Frontal cortex (tissue), 4 donors: Measurements from ENCODE around the gene TLR5. TPM values are rescaled to one million over a fixed set of nuclear protein-coding genes. Genes with fewer than 3 reads are reported as not detected.
"Not testable (repeated sequence)": the region's sequence is repeated elsewhere in the genome, so short reads cannot be mapped to it uniquely, and the experiment has no call there.

Experiments used
- DNase-seq, 2 donors: peaks; one replicate each; pipeline ENCODE4 v3.0.0; 2012; ENCODE audit warnings: low spot score in 2 of 2
- FAIRE-seq: peaks from 2 replicates; lab custom pipeline; 2012; peaks lifted over from hg19 to GRCh38; lab: Jason Lieb, UNC
- total RNA-seq: library from RNA; depleted of rRNA; stranded (reverse); fragments of >200 nt; gene quantifications from one replicate; pipeline ENCODE4 v1.2.3, GENCODE V29; 2014
- donor health status: control.
- donor health status: control.
- donor health status: control.

The TLR5 gene, protein sequence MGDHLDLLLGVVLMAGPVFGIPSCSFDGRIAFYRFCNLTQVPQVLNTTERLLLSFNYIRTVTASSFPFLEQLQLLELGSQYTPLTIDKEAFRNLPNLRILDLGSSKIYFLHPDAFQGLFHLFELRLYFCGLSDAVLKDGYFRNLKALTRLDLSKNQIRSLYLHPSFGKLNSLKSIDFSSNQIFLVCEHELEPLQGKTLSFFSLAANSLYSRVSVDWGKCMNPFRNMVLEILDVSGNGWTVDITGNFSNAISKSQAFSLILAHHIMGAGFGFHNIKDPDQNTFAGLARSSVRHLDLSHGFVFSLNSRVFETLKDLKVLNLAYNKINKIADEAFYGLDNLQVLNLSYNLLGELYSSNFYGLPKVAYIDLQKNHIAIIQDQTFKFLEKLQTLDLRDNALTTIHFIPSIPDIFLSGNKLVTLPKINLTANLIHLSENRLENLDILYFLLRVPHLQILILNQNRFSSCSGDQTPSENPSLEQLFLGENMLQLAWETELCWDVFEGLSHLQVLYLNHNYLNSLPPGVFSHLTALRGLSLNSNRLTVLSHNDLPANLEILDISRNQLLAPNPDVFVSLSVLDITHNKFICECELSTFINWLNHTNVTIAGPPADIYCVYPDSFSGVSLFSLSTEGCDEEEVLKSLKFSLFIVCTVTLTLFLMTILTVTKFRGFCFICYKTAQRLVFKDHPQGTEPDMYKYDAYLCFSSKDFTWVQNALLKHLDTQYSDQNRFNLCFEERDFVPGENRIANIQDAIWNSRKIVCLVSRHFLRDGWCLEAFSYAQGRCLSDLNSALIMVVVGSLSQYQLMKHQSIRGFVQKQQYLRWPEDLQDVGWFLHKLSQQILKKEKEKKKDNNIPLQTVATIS
- total RNA-seq: 1.2 TPM

DNA sequence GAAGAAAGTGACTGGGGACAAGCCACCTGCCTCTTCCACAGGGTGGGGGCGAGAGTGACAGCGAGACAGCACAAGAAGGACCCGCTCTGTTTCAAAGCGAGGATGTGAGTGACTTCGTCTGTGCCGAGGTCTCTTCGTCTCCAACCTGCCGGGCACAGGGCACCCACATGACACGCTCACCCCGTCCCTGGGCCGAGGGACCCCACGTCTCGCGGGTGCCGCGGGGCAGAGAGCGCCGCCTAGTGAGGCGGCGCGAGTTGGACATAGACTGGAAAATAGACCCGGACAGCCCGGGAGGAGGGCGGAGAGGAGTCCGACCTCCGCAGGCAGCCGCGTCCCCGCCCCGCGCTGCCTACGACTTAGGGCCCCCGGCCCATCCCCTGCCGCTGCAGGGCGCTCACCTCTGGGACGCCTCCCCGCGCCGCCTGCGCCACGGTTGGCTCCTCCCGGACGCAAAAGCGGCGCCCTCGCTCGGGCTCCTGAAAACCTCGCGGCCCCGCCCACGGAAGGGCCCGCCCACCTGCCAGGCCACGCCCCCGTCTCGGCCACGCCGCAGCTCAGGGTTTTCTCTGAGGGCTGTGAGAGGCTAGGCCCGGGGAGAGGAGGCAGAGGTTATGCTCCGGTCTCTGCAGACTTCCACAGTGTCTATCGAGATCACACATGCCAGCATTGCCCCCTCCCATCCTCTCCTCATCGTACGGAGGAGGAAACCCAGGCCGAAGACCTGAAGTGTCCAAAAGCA lies at the start of gene TLR5:
TLR5 (minus strand) TSS at position 454 of the 742 bp plus-strand sequence. CDS start 30,217 bp downstream, outside the sequence.
- DNase-seq (peak; percentile 70 to 83), FAIRE-seq (no peak)

DNA sequence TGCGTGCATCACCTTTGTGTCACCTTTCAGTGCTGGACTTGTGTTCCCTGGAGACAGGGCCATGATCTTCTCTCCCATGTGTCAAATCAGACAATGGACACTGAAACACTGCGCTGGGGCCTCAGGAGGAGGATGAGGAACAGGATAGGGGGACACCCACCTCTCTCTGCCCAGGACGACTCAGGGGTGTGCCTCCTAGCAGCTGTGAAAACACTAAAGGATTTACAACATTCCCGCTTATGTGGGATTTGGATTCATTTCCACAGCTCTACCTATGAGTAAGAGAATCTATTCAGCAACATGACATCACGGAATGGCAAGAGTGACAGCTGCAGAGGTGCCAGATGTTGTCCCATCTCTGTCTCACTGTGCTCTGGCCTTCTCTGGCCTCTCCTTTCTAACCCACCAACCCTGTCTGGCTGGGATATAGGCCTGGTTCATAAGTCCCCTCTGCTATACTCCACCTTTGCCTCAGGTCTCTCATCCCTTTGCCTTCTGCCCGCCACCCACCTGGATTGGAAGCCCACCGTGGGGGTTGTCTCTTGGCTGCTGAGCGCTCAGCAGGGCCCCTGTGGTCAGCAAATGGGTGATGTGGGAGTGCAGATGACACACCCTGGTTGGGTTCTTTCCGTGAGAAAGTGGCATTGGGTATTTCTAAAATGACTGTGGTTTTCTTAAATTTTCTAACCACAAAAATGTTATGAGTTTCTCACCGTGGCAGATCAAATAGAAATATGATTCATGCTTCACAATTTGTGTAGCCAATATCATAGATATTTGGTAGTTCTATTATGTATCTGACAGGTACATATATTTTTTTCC lies 47.1 kb upstream of the TLR5 start:
- DNase-seq (no peak), FAIRE-seq (no peak)

DNA sequence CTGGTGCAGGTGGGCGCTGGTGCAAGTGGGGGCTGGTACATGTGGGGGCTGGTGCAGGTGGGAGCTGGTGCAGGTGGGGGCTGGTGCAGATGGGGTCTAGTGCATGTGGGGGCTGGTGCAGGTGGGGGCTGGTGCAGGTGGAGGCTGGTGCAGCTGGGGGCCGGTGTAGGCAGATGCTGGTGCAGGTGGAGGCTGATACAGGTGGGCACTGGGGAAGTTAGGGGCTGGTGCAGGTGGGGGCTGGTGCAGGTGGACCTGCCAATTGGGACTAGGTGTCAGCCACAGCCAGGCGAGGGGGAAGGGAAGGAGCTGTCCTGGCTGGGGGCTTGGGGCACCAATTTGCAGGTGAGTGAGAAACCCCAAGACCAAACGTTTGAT lies 46.5 kb upstream of the TLR5 start:
- FAIRE-seq (no peak), DNase-seq (no peak)

DNA sequence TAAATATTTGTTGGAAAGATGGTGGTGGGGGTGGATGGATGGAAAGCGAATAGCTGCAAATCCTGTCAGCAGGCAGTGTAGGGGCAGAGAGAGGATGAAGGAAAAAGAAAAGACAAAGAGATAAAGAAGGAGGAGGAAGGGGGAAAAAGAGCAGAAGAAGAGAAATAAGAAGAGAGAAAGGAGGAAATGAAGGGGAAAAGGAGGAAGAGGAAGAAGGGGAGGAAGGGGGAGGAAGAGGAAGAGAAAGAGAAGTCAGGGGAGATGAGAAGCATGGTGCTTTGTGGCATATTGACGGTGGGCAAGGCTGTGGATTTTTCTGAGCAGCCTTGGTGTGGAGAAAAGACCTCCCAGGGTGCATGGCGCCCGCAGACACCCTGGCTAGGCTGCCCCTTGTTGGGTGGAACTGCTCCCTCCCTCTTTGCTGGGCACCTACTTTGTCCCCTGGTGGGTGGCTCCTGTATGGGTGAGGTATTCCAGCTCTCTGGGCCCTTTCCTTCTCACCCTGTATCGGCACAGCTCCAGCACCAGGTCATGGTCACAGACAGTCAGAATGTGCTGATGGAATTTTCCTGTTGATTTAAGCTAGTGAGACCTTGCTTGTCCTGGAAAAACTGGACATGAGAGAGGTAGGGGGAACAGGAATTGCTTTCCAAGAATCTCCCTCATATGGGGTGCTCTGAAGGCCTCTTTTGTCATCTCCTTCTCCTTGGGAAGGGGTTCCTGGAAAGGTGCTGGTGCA lies 45.7 kb upstream of the TLR5 start:
- DNase-seq (no peak), FAIRE-seq (no peak)

DNA sequence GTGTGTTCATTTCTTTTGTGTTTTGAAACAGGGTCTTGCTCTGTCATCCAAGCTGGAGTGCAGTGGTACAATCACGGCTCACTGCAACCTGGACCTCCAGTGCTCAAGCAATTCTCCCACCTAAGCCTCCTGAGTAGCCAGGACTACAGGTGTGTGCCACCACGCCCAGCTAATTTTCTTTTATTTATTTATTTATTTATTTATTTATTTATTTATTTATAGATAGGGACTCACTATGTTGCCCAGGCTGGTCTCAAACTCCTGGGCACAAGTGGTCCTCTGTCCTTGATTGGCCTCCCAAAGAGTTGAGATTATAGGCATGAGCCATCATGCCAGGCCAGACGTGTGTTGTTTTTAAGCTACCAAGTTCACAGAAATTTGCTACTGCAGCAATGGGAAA lies 43.8 kb upstream of the TLR5 start:
- DNase-seq (no peak), FAIRE-seq (no peak)

DNA sequence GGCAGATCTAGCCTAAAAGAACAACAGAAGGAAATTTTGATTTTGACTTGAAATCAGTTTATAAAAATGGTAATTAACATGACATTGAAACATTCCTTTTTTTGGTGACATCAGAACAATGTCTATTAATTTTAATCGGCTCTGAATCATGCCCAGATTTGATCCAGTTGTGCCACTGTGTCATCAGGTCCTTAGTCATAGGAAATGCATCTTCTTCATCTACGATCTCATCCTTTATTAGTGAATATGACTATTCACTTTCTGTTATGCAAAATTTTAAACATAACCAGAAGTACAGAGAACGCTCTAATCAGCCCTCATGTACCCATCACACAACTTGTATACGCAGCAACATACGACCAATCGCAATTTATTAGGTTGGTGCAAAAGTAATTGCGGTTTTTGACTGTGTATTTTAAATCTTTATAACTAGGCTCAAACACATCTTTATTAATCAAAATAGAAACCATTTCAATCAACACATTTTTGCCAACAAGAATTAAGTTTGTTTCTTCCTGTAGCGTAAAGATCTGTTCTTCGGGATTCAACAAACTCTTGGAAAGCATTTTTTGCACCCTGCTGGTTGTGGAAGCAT lies 40.3 kb upstream of the TLR5 start:
- FAIRE-seq (no peak), DNase-seq (no peak)

DNA sequence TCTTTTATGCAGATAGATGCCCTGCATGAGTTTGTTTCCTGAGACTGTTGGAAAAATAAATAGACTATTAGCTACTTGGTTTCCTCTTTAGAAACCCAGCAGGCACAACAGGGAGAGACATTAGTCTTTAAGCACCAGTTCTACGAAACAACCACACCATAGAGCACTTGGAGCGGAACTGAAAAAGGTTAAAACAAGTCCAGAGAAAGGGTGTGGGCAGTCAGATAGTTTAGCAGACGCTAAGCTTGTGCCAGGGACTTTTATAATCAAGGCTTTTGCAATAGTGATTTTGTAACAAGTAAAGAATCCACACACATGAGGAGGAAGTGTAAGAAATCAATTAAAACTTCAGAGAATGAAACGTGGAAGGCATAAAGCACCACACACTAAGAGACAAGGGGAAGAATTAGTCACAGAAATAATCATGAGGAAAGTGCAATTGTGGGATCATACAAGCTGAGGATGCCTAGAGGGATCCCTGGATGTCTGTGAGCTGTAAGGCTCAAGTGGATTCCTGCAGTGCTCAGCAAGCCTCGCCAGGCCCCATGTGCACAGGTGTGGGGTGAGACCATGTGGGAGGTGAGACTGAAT lies 37.8 kb upstream of the TLR5 start:
- FAIRE-seq (no peak), DNase-seq (no peak)

DNA sequence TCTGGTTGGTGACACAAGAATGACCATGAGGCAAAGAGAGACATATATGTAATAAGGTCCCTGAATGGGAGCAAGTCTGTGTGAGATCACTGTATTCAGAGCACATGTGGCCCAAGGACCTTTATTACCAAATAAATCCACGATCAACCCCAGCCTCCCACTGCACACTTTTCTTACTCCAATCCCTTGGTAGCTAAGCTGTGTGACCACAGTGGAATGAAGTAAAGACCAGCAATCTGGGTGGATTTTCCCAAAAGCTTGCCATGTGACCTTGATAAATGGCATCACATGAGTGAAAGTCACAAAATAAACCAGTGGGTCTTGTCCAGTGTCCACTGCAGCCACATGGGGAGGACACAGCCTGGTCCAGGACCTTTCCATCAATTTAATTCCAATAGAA lies 36.7 kb upstream of the TLR5 start:
- no peak for DNase-seq
- no peak for FAIRE-seq

DNA sequence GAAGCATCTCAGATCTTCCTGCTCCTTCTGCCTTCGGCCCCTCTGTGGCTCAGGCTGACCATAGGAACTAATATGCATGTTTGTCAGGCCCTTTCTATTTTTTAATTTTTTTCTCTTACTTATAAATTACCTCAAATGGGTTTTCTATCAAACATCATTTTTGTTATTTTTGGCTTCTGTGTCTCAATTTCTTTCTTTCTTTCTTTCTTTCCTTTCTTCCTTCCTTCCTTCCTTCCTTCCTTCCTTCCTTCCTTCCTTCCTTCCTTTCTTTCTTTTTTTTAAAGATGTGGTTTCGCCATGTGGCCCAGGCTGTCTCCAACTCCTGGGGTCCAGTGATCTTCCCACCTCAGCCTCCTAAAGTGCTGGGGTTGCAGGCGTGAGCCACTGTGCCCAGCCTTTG lies 36.2 kb upstream of the TLR5 start:
- DNase-seq: no peak
- FAIRE-seq: no peak

DNA sequence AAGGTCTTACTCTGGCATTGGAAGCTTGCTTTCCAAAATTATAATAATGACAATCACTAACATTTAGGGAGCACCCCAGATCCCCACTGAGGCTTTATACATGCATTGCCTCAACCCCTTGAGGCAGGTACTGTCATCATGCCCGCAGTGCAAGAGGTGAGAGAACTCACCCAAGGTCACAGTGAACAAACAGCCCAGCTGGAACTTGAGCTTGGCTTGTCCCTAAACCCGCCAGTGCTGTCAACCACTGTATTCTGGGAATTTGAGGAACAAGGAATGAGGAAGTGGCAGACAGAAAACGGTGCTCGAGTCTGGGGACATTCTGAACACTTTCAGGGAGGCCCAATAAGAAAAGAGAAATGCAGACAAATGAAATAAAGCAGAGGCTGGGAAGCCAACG lies 34.6 kb upstream of the TLR5 start:
- no peak for FAIRE-seq
- no peak for DNase-seq

DNA sequence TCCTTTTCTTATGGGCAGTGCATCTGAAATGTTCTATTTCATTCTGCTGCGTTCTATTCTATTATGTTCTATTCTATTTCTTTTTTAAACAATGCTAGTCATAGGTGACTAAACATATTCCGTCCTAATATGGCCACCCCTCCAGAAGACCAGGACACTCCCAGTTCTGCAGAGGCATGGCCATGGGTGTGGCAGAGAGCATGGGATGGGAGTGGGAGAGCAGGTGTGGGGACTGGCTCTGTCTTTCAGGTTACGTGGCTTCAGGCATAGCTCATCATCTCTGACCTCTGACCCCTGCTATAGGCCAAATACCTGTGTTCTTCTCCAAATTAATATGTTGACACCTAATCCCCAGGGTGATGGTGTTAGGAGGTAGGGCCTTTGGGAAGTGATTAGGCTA lies 33.4 kb upstream of the TLR5 start:
- FAIRE-seq (no peak), DNase-seq (no peak)

DNA sequence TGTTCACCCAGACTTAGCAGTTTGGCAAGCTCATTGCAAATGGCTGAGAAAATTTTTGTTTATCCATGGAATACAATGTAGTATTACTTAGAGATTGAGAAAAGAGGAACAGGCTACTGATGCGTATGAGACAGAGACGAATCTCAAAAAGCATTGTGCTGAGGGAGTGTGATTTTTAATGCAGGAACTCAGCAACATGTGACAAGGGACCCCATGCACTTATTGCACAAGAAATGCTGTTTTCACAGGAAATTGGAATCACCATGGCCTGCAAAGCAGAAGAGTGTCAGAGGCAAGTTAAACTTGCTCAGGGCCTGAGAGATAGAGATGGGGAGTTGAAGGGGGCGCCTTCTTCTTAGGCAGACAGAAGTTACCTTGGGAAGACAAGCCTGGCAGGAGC lies 32.6 kb upstream of the TLR5 start:
- FAIRE-seq (no peak), DNase-seq (no peak)

DNA sequence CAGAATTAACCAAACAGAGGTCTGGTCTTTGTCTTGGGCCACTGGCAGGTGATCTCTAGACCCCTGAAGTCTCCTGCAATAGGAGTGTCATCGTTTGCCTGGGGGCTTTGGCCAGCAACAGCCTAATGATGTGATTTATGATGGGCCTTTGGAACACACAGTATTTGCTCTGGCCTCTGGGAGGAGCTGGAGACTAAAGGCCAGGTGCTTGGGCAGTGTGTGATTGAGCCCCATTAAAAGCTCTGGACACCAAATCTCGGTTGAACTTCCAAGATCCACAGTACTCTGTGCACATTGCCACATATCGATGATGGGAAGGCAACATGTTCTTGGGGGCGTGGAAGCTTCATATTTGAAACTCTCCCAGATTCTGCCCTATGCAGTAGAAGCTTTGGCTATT lies 32.0 kb upstream of the TLR5 start:
- DNase-seq: no peak
- FAIRE-seq: no peak

DNA sequence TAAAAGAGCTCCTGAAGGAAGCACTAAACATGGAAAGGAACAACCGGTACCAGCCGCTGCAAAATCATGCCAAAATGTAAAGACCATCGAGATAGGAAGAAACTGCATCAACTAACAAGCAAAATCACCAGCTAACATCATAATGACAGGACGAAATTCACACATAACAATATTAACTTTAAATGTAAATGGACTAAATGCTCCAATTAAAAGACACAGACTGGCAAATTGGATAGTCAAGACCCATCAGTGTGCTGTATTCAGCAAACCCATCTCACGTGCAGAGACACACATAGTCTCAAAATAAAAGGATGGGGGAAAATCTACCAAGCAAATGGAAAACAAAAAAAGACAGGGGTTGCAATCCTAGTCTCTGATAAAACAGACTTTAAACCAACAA lies 26.4 kb upstream of the TLR5 start:
- DNase-seq, FAIRE-seq: not testable (repeated sequence)

DNA sequence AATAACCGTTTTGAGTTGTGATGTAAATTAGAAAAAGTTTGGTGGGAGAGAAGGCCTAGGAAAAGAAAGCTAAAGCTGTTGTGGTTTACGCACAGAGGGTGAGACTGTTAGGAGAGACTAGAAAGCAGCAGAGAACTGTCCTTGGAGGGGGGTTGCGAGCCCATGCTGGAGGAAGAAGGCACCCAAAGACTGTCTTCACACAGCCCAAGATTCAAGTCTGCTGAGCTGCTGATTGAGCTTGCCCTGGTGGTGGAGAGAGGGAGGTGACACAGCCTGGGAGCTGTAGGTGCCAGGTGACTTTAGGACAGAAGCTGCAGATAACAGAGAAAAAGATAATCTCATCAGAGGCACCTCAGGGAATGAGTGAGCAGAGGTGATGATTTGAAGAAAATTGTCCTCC lies 18.3 kb upstream of the TLR5 start:
- FAIRE-seq: no peak
- no peak for DNase-seq

DNA sequence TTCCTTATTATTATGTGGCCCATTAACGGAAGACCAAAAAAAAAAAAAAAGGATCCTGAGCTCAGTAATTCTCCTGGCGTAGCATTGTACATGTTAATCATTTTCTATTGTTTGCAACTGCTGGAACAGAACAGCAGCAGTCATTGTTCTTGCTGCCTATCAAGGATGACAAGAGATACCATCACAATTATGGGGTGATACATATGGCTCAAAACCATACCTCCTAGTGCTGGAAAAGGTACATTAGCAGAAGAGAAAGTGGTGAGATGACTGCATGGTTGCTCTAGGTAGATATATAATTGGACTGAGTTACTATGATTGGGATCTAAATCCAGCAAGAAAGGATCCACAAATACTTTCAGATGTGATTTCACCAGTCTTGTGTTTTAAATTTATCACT lies 13.3 kb upstream of the TLR5 start:
- DNase-seq (no peak), FAIRE-seq (no peak)

DNA sequence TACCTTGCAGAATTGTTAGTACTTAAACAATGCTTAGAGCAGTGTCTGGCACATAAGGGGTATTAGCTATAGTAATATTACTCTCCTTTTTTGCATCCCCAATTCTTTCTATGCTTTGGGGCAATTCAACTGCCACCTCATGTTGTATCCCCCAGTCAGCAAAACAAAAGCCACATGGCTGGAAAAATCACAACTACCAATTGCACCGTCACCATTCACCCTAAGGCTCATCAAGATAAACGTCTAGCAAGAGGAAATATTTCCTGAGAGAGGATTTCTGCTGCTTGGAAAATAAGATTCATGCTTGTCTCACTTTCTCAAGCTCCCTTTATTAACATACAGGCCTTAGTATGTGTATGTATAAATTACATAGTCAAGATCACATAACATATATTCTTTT lies 12.1 kb upstream of the TLR5 start:
- DNase-seq (no peak), FAIRE-seq (no peak)
